ENCODE measurements around the gene GKAP1. TPM values are rescaled to one million over a fixed set of nuclear protein-coding genes. Genes with fewer than 3 reads are reported as not detected.
"Not testable (repeated sequence)": the region's sequence is repeated elsewhere in the genome, so short reads cannot be mapped to it uniquely, and the experiment has no call there.

The GKAP1 gene
- polyA plus RNA-seq (ENCODE audit: insufficient read length in 12 of 12) = 10 to 100 TPM in 10 of 12 donors, 1 to 10 TPM in 1, not detected in 1; 9.5 to 23.0 (median 18.8) TPM
- long read RNA-seq, donor 1, partial matches to known transcripts = 0 of 2 reads
- long read RNA-seq, donor 1, other reads (novel, unspliced or antisense) = 0 of 2 reads
- long read RNA-seq, donor 2, partial matches to known transcripts = 0 of 4 reads
- long read RNA-seq, donor 2, other reads (novel, unspliced or antisense) = 0 of 4 reads
- long read RNA-seq, donor 3 = 0 reads
- long read RNA-seq, donor 4, partial matches to known transcripts = 0 of 3 reads
- long read RNA-seq, donor 4, other reads (novel, unspliced or antisense) = 0 of 3 reads
- long read RNA-seq, donor 5 = 0 reads
- long read RNA-seq, donor 6, partial matches to known transcripts = 0 of 2 reads
- long read RNA-seq, donor 6, other reads (novel, unspliced or antisense) = 0 of 2 reads
- long read RNA-seq, donor 7 = 0 reads
- long read RNA-seq, donor 8, partial matches to known transcripts = 0 of 2 reads
- long read RNA-seq, donor 8, other reads (novel, unspliced or antisense) = 0 of 2 reads
- long read RNA-seq, donor 9 = 0 reads
- long read RNA-seq, donor 10, transcript GKAP1-203 (13 exons, 1,778 nt) = major isoform, 5 of 8 reads
- long read RNA-seq, donor 10, partial matches to known transcripts = 0 of 8 reads
- long read RNA-seq, donor 10, other reads (novel, unspliced or antisense) = 0 of 8 reads
- long read RNA-seq, donor 11 = 0 reads

- peak; percentile 32 for DNase-seq
Measured at GRCh38 chr9:83817356-83818278, at the start of gene GKAP1. GKAP1 (minus strand) TSS chr9:83817769; CDS start chr9:83806517, 11,252 bp downstream.

DNA sequence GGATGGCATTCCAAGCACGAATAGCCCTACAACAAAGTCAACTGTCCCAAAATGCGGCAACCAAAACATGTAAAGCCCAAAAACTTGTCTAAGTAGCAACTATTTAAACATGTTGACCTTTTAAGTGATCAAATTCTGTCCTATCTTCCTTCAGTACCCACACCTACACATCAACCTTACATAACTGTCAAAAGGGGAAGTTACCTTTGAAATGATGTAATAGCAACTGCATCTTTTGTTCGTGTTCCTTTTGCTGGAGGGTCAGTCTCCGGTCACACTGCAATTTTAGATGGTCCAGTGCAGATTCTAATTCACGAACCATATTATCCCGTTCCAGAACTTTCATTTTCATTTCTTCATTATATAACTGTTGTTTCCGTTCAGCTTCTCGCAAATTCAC is 32.3 kb upstream of the GKAP1 start:
- DNase-seq = not testable (repeated sequence)

- not testable (repeated sequence) for DNase-seq
Measured at GRCh38 chr9:83837070-83837643, 19.6 kb upstream of the GKAP1 start.

DNA sequence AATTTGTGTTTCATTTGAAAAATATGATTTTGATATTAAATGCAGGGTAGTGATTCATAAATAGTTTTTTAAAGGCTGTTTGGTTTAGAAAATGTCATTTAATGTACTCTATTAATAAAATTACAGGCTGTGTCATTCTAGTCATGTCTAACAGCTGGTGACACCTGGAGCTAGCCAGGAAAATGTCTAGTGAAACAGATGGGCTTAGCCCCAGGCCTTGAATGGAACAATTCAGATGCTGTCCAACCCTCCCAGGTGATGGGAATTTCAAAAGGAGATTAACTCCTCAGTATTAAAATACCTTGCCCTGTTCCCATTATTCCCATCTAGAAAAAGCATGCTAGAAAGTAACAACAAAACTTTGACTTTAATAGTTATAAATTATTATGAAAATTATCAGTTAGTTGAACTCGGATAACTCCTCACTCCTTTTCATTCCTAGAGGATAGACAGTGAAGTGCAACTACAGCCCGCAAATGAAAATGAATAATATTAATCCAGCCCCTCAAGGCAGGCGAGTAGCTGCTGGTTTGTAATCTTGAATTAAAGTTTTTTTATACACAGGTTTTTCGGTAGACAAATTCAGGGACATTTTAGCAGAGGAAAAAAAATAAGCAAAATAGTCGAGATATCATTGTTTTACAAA is 13.0 kb upstream of the GKAP1 start:
- DNase-seq = not testable (repeated sequence)

- DNase-seq = not testable (repeated sequence)
Measured at GRCh38 chr9:83824986-83825623, 7.5 kb upstream of the GKAP1 start.

DNA sequence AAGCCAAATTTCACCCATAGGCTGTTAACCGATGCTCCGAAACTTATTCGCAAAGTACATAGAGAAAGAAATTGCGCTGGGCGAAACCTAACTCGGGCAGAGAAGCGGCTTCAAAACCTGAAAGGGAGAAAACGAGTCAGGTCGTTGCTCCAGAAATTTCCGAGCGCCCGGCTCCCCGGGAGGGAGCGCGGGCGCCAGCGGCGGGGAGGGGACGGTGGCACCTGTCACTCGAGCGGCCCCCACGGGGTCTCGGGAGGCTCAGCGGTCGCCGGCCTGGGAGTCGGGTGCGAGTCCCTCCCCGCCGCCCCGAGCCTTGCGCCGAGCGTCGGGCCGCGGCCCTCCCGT is 586 bp downstream of the GKAP1 start:
- DNase-seq = peak; percentile 4

DNA sequence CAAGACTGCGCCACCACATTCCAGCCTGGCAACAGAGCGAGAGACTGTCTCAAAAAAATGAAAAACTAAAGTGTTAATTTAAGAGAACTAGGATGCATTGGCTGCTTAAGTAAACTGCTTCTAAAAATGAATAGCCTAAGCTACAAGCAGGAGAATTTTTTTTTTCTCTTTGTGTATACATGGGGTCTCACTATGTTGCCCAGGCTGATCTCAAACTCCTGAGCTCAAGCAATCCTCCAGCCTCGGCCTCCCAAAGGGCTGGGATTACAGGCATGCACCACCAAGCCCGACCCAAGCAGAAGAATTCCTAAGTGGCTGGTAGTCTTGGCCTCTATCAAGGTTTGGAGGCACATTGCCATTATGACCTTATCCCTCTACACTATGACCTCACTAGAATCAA is 2.4 kb downstream of the GKAP1 start:
- not testable (repeated sequence) for DNase-seq

DNA sequence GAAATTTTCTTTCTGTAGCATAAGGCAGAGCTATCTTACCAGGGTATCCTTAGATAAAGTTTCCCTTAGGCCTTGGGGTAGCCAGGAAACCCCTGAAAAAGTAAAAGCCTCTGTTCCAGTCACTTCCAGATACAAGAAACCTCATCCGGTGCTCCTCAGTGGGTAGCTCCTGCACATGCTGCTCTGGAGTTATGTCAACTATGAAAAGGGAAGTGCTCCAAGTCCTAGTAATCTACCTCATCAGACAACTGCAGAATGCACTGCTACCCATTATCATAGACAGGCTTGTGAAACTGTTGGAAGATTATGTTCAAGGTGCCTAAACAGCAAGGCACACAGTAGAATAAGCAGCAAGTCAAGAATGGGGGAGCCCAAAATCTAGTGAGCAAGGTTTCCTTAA is 8.4 kb downstream of the GKAP1 start:
- not testable (repeated sequence) for DNase-seq

DNA sequence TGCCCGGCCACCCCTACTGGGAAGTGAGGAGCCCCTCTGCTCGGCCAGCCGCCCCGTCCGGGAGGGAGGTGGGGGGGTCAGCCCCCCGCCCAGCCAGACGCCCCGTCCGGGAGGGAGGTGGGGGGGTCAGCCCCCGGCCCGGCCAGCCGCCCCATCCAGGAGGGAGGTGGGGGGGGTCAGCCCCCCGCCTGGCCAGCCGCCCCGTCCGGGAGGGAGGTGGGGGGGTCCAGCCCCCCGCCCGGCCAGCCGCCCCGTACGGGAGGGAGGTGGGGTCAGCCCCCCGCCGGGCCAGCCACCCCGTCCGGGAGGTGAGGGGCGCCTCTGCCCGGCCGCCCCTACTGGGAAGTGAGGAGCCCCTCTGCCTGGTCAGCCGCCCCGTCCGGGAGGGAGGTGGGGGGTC is 13.1 kb downstream of the GKAP1 start:
- DNase-seq = not testable (repeated sequence)

DNA sequence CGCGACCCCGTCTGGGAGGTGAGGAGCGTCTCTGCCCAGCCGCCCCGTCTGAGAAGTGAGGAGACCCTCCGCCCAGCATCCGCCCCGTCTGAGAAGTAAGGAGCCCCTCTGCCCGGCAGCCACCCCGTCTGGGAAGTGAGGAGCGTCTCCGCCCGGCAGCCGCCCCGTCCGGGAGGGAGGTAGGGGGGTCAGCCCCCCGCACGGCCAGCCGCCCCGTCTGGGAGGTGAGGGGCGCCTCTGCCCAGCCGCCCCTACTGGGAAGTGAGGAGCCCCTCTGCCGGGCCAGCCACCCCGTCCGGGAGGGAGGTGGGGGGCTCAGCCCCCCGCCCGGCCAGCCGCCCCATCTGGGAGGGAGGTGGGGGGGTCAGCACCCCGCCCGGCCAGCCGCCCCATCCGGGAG is 13.6 kb downstream of the GKAP1 start:
- not testable (repeated sequence) for DNase-seq

DNA sequence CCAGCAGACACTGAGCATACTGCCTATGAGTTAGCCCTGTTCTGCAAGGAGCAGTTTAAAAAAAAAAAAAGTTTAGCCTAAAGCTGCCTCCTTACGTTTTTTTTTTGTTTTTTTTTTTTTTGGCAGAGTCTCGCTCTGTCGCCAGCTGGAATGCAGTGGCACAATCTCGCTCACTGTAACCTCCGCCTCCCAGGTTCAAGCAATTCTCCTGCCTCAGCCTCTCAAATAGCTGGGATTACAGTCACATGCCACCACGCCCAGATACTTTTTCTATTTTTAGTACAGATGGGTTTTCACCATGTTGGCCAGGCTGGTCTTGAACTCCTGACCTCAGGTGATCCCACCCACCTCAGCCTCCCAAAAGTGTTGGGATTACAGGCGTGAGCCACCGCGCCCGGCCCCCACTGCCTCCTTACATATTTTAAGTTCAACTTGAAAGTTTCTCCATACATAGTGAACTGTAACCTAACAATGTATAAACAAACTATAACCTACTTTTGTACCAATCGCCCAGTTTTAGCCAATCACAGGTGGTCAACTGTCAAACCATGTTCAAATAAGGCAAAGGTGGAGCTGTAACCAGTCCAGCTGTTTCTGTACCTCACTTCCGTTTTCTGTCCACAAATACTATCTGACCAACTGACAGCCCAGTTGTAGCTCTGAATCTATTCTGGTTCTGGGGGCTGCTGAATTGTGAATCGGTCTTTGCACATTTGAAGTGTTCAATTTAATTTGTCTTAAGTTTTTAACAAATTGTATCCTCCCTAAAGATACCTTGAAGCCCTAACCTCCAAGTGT is 17.1 kb downstream of the GKAP1 start:
- DNase-seq = no peak

GRCh38 chr9:83794051-83794450 is 23.5 kb downstream of the GKAP1 start:
- DNase-seq = no peak

DNA sequence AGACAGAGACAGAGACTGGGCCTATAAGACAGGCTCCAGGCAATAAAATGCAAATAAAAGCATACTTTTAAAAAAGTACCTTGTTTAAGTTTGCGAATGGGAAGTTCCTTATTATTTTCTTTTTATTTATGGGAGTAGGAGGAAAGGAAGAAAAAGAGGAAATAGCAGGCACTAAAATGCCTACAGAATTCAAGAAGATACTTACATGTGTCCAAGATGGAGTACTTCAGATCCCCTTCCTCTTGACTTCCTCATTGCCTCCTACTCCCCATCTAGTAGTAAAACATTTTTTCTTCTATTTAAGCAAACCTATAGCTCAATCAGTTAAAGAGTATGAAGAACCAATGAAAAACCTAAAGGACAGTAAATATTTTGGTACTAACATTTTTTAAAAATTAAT is 24.8 kb downstream of the GKAP1 start:
- no peak for DNase-seq

DNA sequence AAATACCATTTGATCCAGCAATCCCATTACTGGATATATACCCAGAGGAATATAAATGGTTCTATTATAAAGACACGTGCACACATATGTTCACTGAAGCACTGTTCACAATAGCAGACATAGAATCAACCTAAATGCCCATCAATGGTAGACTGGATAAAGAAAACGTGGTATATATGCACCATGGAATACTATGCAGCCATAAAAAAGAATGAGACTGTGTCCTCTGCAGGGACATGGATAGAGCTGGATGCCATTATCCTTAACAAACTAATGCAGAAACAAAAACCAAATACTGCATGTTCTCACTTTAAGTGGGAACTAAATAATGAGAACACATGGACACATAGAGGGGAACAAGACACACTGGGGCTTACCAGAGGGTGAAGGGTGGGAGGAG is 39.4 kb downstream of the GKAP1 start:
- no peak for DNase-seq

DNA sequence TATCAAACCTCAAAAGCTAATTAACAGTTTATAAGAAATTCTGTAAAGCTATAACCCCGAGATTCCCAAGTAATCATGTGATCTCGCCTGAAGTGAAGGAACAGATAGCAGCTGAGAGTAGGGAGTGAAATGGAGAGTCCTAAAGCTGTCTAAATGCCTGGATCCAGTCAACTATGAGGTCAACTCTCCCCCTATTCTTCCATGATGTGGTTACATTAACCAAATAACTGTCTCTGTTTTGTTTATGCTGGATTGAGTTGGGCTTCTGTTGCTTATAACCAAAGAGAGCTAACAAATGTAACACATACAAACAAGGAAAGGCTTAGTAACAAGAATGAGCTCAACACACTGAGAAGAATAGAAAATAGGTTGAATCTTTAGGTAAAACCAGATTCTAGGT is 41.6 kb downstream of the GKAP1 start:
- no peak for DNase-seq

DNA sequence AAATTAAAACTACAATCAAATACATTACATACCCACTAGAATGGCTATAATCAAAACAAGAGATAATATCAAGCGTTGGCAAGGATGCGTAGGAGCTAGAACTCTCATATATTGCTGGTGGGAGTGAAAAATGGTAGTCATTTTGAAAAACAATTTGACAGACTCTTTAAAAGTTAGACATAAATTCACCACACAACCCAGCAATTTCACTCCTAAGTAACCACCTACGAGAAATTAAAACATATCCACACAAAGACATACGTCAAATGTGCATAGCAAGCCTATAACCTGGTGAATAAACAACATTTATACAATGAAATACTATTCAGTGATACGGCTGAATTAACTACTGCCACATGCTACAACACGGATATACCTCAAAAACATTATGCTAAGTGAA is 44.7 kb downstream of the GKAP1 start:
- no peak for DNase-seq

DNA sequence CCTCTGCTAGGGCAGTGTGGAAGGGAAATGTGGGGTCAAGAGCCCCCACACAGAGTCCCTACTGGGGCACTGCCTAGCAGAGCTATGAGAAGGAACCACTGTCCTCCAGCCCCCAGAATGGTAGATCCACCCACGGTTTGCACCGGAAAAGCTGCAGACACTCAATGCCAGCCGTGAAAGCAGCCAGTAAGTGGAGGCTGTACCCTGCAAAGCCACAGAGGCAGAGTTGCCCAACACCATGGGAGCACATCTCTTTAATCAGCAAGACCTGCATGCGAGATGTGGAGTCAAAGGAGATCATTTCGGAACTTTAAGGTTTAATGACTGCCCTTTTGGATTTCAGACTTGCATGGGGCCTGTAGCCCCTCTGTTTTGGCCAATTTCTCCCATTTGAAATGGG is 52.2 kb downstream of the GKAP1 start:
- no peak for DNase-seq

DNA sequence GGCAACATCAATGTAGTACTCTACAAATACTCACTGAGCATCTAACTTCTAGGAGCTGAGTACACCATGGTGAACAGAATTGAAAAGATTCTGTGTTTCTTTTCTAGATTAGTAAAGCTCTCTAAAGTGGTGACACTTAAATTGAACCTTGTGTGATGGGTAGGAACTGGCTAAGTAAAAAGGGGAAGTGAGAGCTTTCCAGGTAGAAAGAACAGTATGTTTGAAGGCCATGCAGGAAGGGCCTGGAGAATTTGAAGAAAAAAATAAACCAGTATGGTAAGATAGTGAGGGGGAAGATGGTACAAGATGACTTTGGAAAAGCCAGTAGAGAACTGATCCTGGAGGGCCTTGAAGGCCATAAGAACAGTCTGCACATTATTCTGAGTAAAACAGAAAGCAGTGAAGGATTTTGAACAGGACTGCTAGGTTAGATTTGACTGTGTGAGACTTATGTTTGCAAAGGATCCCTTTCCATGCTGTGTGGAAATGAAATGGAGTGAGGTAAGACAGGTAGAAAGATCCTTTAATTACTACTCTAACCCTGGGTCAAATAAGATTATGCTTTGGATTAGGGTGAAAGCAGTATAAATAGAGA is 63.1 kb downstream of the GKAP1 start:
- no peak for DNase-seq

DNA sequence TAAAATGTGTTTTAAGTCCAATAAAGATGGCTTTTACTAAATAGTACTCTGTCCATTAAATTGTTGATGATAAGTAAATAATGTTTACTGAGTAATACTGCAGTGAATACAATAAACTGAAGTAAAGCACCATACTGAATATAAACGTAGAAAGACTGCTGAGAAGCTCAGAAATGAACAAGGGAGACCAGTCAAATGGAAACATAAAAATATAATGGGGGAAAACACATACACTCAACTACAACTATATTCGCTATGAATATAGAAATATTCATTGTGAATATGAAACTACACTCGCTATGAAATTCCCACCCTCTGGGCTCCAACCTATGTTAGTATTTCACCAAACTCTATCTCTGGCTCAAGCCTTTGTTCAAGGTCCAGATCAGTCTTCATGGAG is 67.9 kb downstream of the GKAP1 start:
- no peak for DNase-seq
